A549 (cell line): Measurements from ENCODE around the gene IGF1R. TPM values are rescaled to one million over a fixed set of nuclear protein-coding genes. Genes with fewer than 3 reads are reported as not detected.

Experiments
- ATAC-seq, 2 experiments: fragments of 200-7000 bp in 1 of 2; fragments of >200 bp in 1 of 2; cut with Nextera tagmentation in 1 of 2; cut with Tn5 transposase in 1 of 2; 3 replicates each; pipeline versions ENCODE4 v1.8.0 to v1.9.1; 2018 to 2020; ENCODE audit warnings: mild to moderate bottlenecking in 1 of 2, moderate library complexity in 1 of 2
- CTCF ChIA-PET: fragments of 300-600 bp; sonication (Branson Sonifier 250); formaldehyde crosslinking; extraction: SDS; loops from one replicate; lab custom pipeline; 2021; ENCODE audit warnings: antibody characterized with exemption, inconsistent platforms; lab: Yijun Ruan, JAX
- POLR2A ChIA-PET: fragments of 350-600 bp; formaldehyde crosslinking; extraction: SDS; loops from one replicate; lab custom pipeline; 2021; ENCODE audit warnings: antibody characterized with exemption, inconsistent platforms; lab: Yijun Ruan, JAX
- DNase-seq, 2 experiments: peaks; one replicate each; pipeline versions ENCODE4 v3.0.0 to v3.0.0-alpha.2; 2011 to 2016; ENCODE audit warnings: low read depth in 1 of 2, low spot score in 1 of 2
- FAIRE-seq: peaks from 2 replicates; lab custom pipeline; 2011; peaks lifted over from hg19 to GRCh38; lab: Jason Lieb, UNC
- H3K27ac ChIP-seq, 2 experiments: fragments of >200 bp; sonication (Bioruptor Twin); formaldehyde crosslinking; 3 replicates each; pipeline ENCODE4 v1.5.1; 2016 to 2017
- H3K4me1 ChIP-seq: fragments of >200 bp; sonication (Bioruptor Twin); formaldehyde crosslinking; 3 replicates; pipeline ENCODE4 v1.6.1; 2016
- H3K4me2 ChIP-seq: fragments of >200 bp; sonication (Bioruptor Twin); formaldehyde crosslinking; 3 replicates; pipeline ENCODE4 v1.6.1; 2016
- H3K4me3 ChIP-seq: fragments of >200 bp; sonication (Bioruptor Twin); formaldehyde crosslinking; 3 replicates; pipeline ENCODE4 v1.5.1; 2016
- H3K9me3 ChIP-seq: fragments of >200 bp; sonication (Bioruptor Twin); formaldehyde crosslinking; 3 replicates; pipeline ENCODE4 v1.6.1; 2016
- CBX2 ChIP-seq: fragments of 200-600 bp; sonication (generic); IDR thresholded peaks from 2 replicates; pipeline ENCODE4 v1.6.1; 2016; ENCODE audit warnings: low read depth, mild to moderate bottlenecking, borderline replicate concordance
- CBX8 ChIP-seq: fragments of 200-600 bp; sonication (generic); IDR thresholded peaks from 2 replicates; pipeline ENCODE4 v1.6.1; 2016
- CEBPB ChIP-seq, 2 experiments: fragments of >200 bp in 1 of 2; sonication (Bioruptor Twin) in 1 of 2; formaldehyde crosslinking in 1 of 2; IDR thresholded peaks; 2 replicates each; pipeline ENCODE4 v1.6.1; 2012 to 2016
- CHD2 ChIP-seq: fragments of 150-350 bp; IDR thresholded peaks from 2 replicates; pipeline ENCODE4 v1.6.1; 2014; ENCODE audit warnings: low read length; ENCODE audit not compliant: partially characterized antibody
- EHF ChIP-seq: fragments of 250-450 bp; sonication (Bioruptor Pico); IDR thresholded peaks from 2 replicates; pipeline ENCODE4 v1.5.0; 2020; ENCODE audit warnings: mild to moderate bottlenecking
- EHMT2 ChIP-seq: fragments of 200-600 bp; sonication (generic); IDR thresholded peaks from 2 replicates; pipeline ENCODE4 v1.6.1; 2016; ENCODE audit warnings: antibody characterized with exemption, low read depth, mild to moderate bottlenecking, moderate library complexity
- GATA3 ChIP-seq: IDR thresholded peaks from 2 replicates; pipeline ENCODE4 v1.6.1; 2012; ENCODE audit warnings: borderline replicate concordance
- HEYL ChIP-seq: fragments of 250-450 bp; sonication (Bioruptor Pico); IDR thresholded peaks from 2 replicates; pipeline ENCODE4 v1.8.0; 2021; ENCODE audit warnings: mild to moderate bottlenecking, moderate library complexity
- HMGXB4 ChIP-seq: fragments of 250-450 bp; sonication (Bioruptor Pico); IDR thresholded peaks from 2 replicates; pipeline ENCODE4 v1.5.0; 2021; ENCODE audit warnings: mild to moderate bottlenecking, moderate library complexity, borderline replicate concordance
- JUN ChIP-seq, 2 experiments: fragments of >200 bp; sonication (Bioruptor Twin); formaldehyde crosslinking; IDR thresholded peaks; 2 replicates in 1 of 2; 3 replicates in 1 of 2; pipeline ENCODE4 v1.6.1; 2016 to 2017
- KDM1A ChIP-seq: fragments of 200-600 bp; sonication (generic); IDR thresholded peaks from 2 replicates; pipeline ENCODE4 v1.6.1; 2016; ENCODE audit warnings: low read depth, mild to moderate bottlenecking
- KDM5A ChIP-seq: fragments of 200-600 bp; sonication (generic); IDR thresholded peaks from 2 replicates; pipeline ENCODE4 v1.6.1; 2016; ENCODE audit warnings: antibody characterized with exemption, mild to moderate bottlenecking
- NFE2L2 ChIP-seq: fragments of 150-350 bp; conservative IDR thresholded peaks from 2 replicates; pipeline ENCODE4 v1.6.1; 2014; ENCODE audit warnings: low read length
- NR3C1 ChIP-seq: fragments of >200 bp; sonication (Bioruptor Twin); formaldehyde crosslinking; IDR thresholded peaks from 3 replicates; pipeline ENCODE4 v1.6.1; 2017
- POLR2AphosphoS2 ChIP-seq: conservative IDR thresholded peaks from 2 replicates; pipeline ENCODE4 v1.6.1; 2012; ENCODE audit warnings: low read length, improper control_type of control experiment, inconsistent platforms
- RAD21 ChIP-seq, 2 experiments: fragments of >200 bp in 1 of 2; sonication (Bioruptor Twin) in 1 of 2; formaldehyde crosslinking in 1 of 2; IDR thresholded peaks in 1 of 2; conservative IDR thresholded peaks in 1 of 2; 2 replicates in 1 of 2; 3 replicates in 1 of 2; pipeline ENCODE4 v1.6.1; 2012 to 2018; ENCODE audit warnings: inconsistent platforms in 1 of 2
- RARB ChIP-seq: fragments of 250-450 bp; sonication (Bioruptor Pico); IDR thresholded peaks from 2 replicates; pipeline ENCODE4 v1.8.0; 2021; ENCODE audit warnings: mild to moderate bottlenecking, moderate library complexity
- RCOR1 ChIP-seq: fragments of 150-350 bp; IDR thresholded peaks from 2 replicates; pipeline ENCODE4 v1.6.1; 2014; ENCODE audit warnings: antibody characterized with exemption, low read length, low read depth
- SMC3 ChIP-seq: fragments of >200 bp; sonication (Bioruptor Twin); formaldehyde crosslinking; IDR thresholded peaks from 3 replicates; pipeline ENCODE4 v1.6.1; 2018; ENCODE audit warnings: inconsistent platforms
- TFCP2L1 ChIP-seq: fragments of 250-450 bp; sonication (Bioruptor Pico); IDR thresholded peaks from 2 replicates; pipeline ENCODE4 v1.5.0; 2021; ENCODE audit warnings: mild to moderate bottlenecking
- WGBS: methylation state at CpG from one replicate; pipeline ENCODE4 v1.1.6; 2017; ENCODE audit errors: missing lambda C conversion rate; 5-methylcytosine and 5-hydroxymethylcytosine counted together
- polyA plus RNA-seq, 4 experiments: library from polyadenylated mRNA; depleted of rRNA in 3 of 4; stranded (reverse); fragments of >200 nt; fragmentation: RNase III in 1 of 4; extraction: RNeasy Plus Mini Kit Qiagen cat#74134 plus additional on column Dnase treatment in 1 of 4; gene quantifications; 2 replicates in 3 of 4; 3 replicates in 1 of 4; pipeline ENCODE4 v1.2.3, GENCODE V29; 2011 to 2017
- TF ChIP-seq, protein P1 (sequence below): fragments of 250-450 bp; sonication (Bioruptor Pico); IDR thresholded peaks from 2 replicates; pipeline ENCODE4 v1.5.0; 2020; ENCODE audit warnings: low read depth, mild to moderate bottlenecking, moderate library complexity
- TF ChIP-seq, protein P2 (sequence below): IDR thresholded peaks from 2 replicates; pipeline ENCODE4 v1.6.1; 2012
- TF ChIP-seq, protein P3 (sequence below): fragments of >200 bp; sonication (Bioruptor Twin); formaldehyde crosslinking; IDR thresholded peaks from 2 replicates; pipeline ENCODE4 v1.6.1; 2016
- TF ChIP-seq, protein P4 (sequence below): IDR thresholded peaks from 2 replicates; pipeline ENCODE4 v1.6.1; 2012; ENCODE audit warnings: low read depth, borderline replicate concordance

Gene IGF1R
- polyA plus RNA-seq, 2 of the 4 experiments (the other 2 are of a cell fraction), result 42.6 to 69.5 TPM

DNA sequence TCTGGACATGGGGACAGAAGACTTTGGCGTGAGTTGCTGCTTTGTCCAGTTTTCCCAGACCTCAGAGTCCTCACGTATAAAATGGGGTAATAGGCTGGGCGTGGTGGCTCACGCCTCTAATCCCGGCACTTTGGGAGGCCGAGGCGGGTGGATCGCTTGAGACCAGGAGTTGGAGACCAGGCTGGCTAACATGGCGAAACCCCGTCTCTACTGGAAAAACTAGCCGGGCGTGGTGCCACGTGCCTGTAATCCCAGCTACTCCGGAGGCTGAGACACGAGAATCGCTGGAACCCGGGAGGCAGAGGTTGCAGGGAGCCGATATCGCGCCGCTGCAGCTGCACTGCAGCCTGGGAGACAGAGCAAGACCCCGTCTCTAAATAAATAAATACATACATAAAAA is 22.7 kb upstream of the IGF1R start (continued):
- TF ChIP-seq RCOR1, result no peak
- TF ChIP-seq KDM5A, result no peak
- TF ChIP-seq CEBPB (IDR thresholded peaks at IDR 0.05), result no peak

DNA sequence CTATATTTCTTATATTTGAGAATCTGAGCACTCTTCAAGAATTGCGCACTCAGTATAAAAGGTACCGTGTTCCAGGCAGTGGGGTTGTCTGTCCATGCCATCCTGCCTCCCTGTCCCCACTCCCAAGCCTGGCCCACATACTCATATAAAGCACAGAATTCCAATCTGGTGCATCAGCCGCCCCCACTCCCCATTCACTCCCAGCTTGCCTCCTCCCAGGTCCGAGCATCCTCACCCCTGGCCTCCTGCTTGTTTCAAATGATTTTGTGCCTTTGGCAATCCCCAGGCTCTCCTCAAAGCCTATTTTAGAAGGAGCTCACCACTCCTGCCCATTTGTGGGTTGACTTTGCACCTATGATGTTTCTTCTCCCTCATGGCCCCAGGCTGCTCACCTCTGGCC is 22.2 kb upstream of the IGF1R start:
- ChIA-PET POLR2A (no interaction called here), CTCF (interaction anchor here (1.1 to 1.2 kb wide), 2 partner anchors 57 to 102 kb away, joined by 3 read pairs; no protein-coding TSS in a partner anchor)
- DNase-seq (no peak), FAIRE-seq (no peak), ATAC-seq (peak; percentile 49 to 59; a peak in 5 of 6 replicates)
- no peaks in the 10 kb centered on the region for H3K9me3 ChIP-seq
- H3K4me2 ChIP-seq, result no peak overlapping the region
- WGBS, result 49% methylated on average over 4 of the region's 4 CpGs
- H3K4me1 ChIP-seq, result no peaks in the 10 kb centered on the region
- no peak overlapping the region for H3K4me3 ChIP-seq
- TF ChIP-seq CHD2, result no peak
- no peak for TF ChIP-seq TFCP2L1
- TF ChIP-seq CBX8, result no peak
- TF ChIP-seq, protein P1, sequence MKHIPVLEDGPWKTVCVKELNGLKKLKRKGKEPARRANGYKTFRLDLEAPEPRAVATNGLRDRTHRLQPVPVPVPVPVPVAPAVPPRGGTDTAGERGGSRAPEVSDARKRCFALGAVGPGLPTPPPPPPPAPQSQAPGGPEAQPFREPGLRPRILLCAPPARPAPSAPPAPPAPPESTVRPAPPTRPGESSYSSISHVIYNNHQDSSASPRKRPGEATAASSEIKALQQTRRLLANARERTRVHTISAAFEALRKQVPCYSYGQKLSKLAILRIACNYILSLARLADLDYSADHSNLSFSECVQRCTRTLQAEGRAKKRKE (CRISPR knock-in tag), result no peak
- no peak for TF ChIP-seq EHMT2
- TF ChIP-seq EHF (CRISPR knock-in tag), result no peak
- no peak for TF ChIP-seq NR3C1
- TF ChIP-seq RARB (CRISPR knock-in tag), result no peak
- TF ChIP-seq POLR2AphosphoS2, result no peak
- no peak overlapping the region for H3K27ac ChIP-seq

- ChIA-PET POLR2A (no interaction called here), CTCF (interaction anchor here (0.7 to 3.8 kb wide), 4 partner anchors 20 to 978 kb away, joined by 3 to 13 read pairs (median 8); partner anchors contain the start of gene IGF1R)
- H3K4me1 ChIP-seq, result no peaks in the 10 kb centered on the region
- no peak for DNase-seq
- H3K4me3 ChIP-seq, result no peak overlapping the region
- WGBS, result 82% methylated on average over 1 of the region's 1 CpG
- H3K9me3 ChIP-seq, result no peaks in the 10 kb centered on the region
- H3K27ac ChIP-seq, result no peak overlapping the region
- FAIRE-seq, result peak; percentile 65
- no peak for ATAC-seq
- no peak for TF ChIP-seq RAD21 (conservative IDR thresholded peaks at IDR 0.05 in 1 of 2, IDR thresholded peaks at IDR 0.05 in 1 of 2)
- no peak for TF ChIP-seq GATA3
- TF ChIP-seq, protein P2, sequence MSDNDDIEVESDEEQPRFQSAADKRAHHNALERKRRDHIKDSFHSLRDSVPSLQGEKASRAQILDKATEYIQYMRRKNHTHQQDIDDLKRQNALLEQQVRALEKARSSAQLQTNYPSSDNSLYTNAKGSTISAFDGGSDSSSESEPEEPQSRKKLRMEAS, result no peak
- no peak for TF ChIP-seq HMGXB4 (CRISPR knock-in tag)
- no peak for TF ChIP-seq NFE2L2
- TF ChIP-seq CBX2, result no peak
- TF ChIP-seq KDM1A, result no peak
- no peak for TF ChIP-seq CHD2
- TF ChIP-seq, protein P3, sequence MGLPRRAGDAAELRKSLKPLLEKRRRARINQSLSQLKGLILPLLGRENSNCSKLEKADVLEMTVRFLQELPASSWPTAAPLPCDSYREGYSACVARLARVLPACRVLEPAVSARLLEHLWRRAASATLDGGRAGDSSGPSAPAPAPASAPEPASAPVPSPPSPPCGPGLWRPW, result no peak
- TF ChIP-seq RARB (CRISPR knock-in tag), result no peak
- TF ChIP-seq, protein P4, sequence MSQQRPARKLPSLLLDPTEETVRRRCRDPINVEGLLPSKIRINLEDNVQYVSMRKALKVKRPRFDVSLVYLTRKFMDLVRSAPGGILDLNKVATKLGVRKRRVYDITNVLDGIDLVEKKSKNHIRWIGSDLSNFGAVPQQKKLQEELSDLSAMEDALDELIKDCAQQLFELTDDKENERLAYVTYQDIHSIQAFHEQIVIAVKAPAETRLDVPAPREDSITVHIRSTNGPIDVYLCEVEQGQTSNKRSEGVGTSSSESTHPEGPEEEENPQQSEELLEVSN, result no peak
- TF ChIP-seq, protein P1 (CRISPR knock-in tag), result no peak
- no peak for TF ChIP-seq JUN (IDR thresholded peaks at IDR 0.05)
- no peak for TF ChIP-seq HEYL
- TF ChIP-seq SMC3, result no peak
- TF ChIP-seq, all 56 proteins: peak for 0
- H3K4me2 ChIP-seq, result no peak overlapping the region
These were observed 20.1 kb upstream of the IGF1R start for GRCh38 chr15:98628216-98628615.
